NCI-H446 treated with DMSO at 0.1 percent for 48 hours (cell line): ENCODE results near the gene CDCA4.

ENCODE experiments used
- DNase-seq: peaks from one replicate; lab custom pipeline; 2025; lab: John Stamatoyannopoulos, UW

Gene CDCA4

GRCh38 chr14:104989236-104989950 lies 31.5 kb downstream of the CDCA4 start:
- DNase-seq, result no peak

- DNase-seq, result no peak
Measured at GRCh38 chr14:104986487-104987164, 34.3 kb downstream of the CDCA4 start.

- DNase-seq, result peak; percentile 67
Measured at GRCh38 chr14:104985675-104986486, 35.0 kb downstream of the CDCA4 start, which contains the start of gene CLBA1. TSS of gene CLBA1 (plus strand) at chr14:104985788. CDS start at chr14:104986432, 644 bp downstream.

GRCh38 chr14:104984056-104984894 lies 36.6 kb downstream of the CDCA4 start:
- no peak for DNase-seq

- no peak for DNase-seq
Measured at GRCh38 chr14:104983231-104983721, 37.6 kb downstream of the CDCA4 start.

- no peak for DNase-seq
Measured at GRCh38 chr14:104982548-104983230, 38.2 kb downstream of the CDCA4 start.

GRCh38 chr14:104981699-104982541 lies 39.0 kb downstream of the CDCA4 start:
- no peak for DNase-seq

GRCh38 chr14:104980611-104981531 lies 40.0 kb downstream of the CDCA4 start:
- no peak for DNase-seq

GRCh38 chr14:104979758-104980610 lies 40.9 kb downstream of the CDCA4 start:
- no peak for DNase-seq

- DNase-seq, result no peak
Measured at GRCh38 chr14:104978746-104979691, 41.9 kb downstream of the CDCA4 start.

- DNase-seq, result peak; percentile 11
Measured at GRCh38 chr14:104977681-104978653, 42.9 kb downstream of the CDCA4 start, which contains the start of gene AHNAK2. TSS of gene AHNAK2 (minus strand) at chr14:104978374. CDS start at chr14:104978237, 137 bp downstream.

- no peak for DNase-seq
Measured at GRCh38 chr14:104977008-104977680, 43.7 kb downstream of the CDCA4 start.

- DNase-seq, result no peak
Measured at GRCh38 chr14:104976198-104977007, 44.5 kb downstream of the CDCA4 start.
